Measurements from ENCODE around the gene CFLAR.
"Not testable (repeated sequence)": the region's sequence is repeated elsewhere in the genome, so short reads cannot be mapped to it uniquely, and the experiment has no call there.

- not testable (repeated sequence) for TF ChIP-seq CTCF, EZH2phosphoT487, EZH2 (IDR thresholded peaks at IDR 0.05)
Measured at GRCh38 chr2:201117735-201118094, 1.8 kb downstream of the CFLAR start.
